PC-9 (cell line): ENCODE measurements around the gene MYO7B. TPM values are rescaled to one million over a fixed set of nuclear protein-coding genes. Genes with fewer than 3 reads are reported as not detected.

Source experiments
- BruUV-seq: library from RNA; stranded (reverse); fragments of 400-500 nt; replicated peaks from 2 replicates; lab custom pipeline; 2021; lab: Mats Ljungman, UMichigan
- CTCF ChIA-PET: fragments of 300-600 bp; sonication (Branson Sonifier 250); formaldehyde crosslinking; loops from one replicate; lab custom pipeline; 2022; ENCODE audit warnings: antibody characterized with exemption; lab: Charles Lee
- POLR2A ChIA-PET: fragments of 300-600 bp; sonication (Branson Sonifier 250); formaldehyde crosslinking; loops from one replicate; lab custom pipeline; 2022; ENCODE audit warnings: antibody characterized with exemption; ENCODE audit not compliant: unreplicated experiment; lab: Charles Lee
- DNase-seq, 2 experiments: peaks; one replicate each; pipeline versions ENCODE4 v3.0.0 to v3.0.0-alpha.2; 2015 to 2022; ENCODE audit warnings: mixed read lengths in 1 of 2
- H2AFZ ChIP-seq: fragments of 200-600 bp; sonication (generic); 2 replicates; pipeline ENCODE4 v1.8.1; 2017; ENCODE audit warnings: antibody characterized with exemption
- H3F3A ChIP-seq: fragments of 200-600 bp; sonication (generic); 2 replicates; pipeline ENCODE4 v1.8.1; 2017; ENCODE audit warnings: antibody characterized with exemption, mild to moderate bottlenecking, low read depth; ENCODE audit not compliant: insufficient read depth
- H3K27ac ChIP-seq: fragments of 200-600 bp; sonication (generic); 2 replicates; pipeline ENCODE4 v1.6.1; 2016; ENCODE audit warnings: mixed run types
- H3K27me3 ChIP-seq: fragments of 200-600 bp; sonication (generic); 2 replicates; pipeline ENCODE4 v1.6.1; 2016; ENCODE audit warnings: low read depth, mixed run types; ENCODE audit not compliant: insufficient read depth
- H3K36me3 ChIP-seq: fragments of 200-600 bp; sonication (generic); 2 replicates; pipeline ENCODE4 v1.6.1; 2016; ENCODE audit warnings: low read depth, mixed run types
- H3K4me1 ChIP-seq: fragments of 200-600 bp; sonication (generic); replicated peaks from 2 replicates; pipeline ENCODE4 v1.6.1; 2016; ENCODE audit warnings: mixed run types; ENCODE audit not compliant: insufficient read depth
- H3K4me2 ChIP-seq: fragments of 200-600 bp; sonication (generic); 2 replicates; pipeline ENCODE4 v1.6.1; 2017; ENCODE audit warnings: mixed run types
- H3K4me3 ChIP-seq: fragments of 200-600 bp; sonication (generic); 2 replicates; pipeline ENCODE4 v1.6.1; 2016; ENCODE audit warnings: mixed run types
- H3K79me2 ChIP-seq: fragments of 200-600 bp; sonication (generic); 2 replicates; pipeline ENCODE4 v1.6.1; 2017; ENCODE audit warnings: low read depth, mixed run types
- H3K9me2 ChIP-seq: fragments of 200-600 bp; sonication (generic); 2 replicates; pipeline ENCODE4 v1.8.1; 2017; ENCODE audit warnings: mild to moderate bottlenecking; ENCODE audit not compliant: insufficient read depth
- H3K9me3 ChIP-seq: fragments of 200-600 bp; sonication (generic); 2 replicates; pipeline ENCODE4 v1.8.1; 2016; ENCODE audit warnings: low read depth; ENCODE audit not compliant: insufficient read depth
- H4K20me1 ChIP-seq: fragments of 200-600 bp; sonication (generic); 2 replicates; pipeline ENCODE4 v1.8.1; 2017; ENCODE audit not compliant: insufficient read depth
- EZH2 ChIP-seq: fragments of 200-600 bp; sonication (generic); IDR thresholded peaks from 2 replicates; pipeline ENCODE4 v1.8.0; 2017; ENCODE audit warnings: antibody characterized with exemption, low read depth
- intact Hi-C: fragments of 100-400 bp; cut with micrococcal nuclease; formaldehyde crosslinking; loops from one replicate; pipeline ENCODE4 v1.10.0; 2022; ENCODE audit not compliant: unreplicated experiment
- total RNA-seq: library from RNA; stranded (reverse); gene quantifications from 2 replicates; pipeline ENCODE4 v1.2.3, GENCODE V29; 2021
- TF ChIP-seq, protein P1 (sequence below): fragments of 200-600 bp; sonication (generic); conservative IDR thresholded peaks from 2 replicates; pipeline ENCODE4 v1.6.1; 2017; ENCODE audit warnings: mixed run types, antibody characterized with exemption, mild to moderate bottlenecking, moderate library complexity

Gene MYO7B
- total RNA-seq, 1 experiment from 2014 or later: not detected

GRCh38 chr2:127609031-127609751 lies 73.7 kb downstream of the MYO7B start:
- H3K4me1 ChIP-seq: no peaks in the 10 kb centered on the region
- H3K9me3 ChIP-seq: peaks cover 8% of the 10 kb centered on the region
- intact Hi-C loops: no loop called here
- DNase-seq: no peak
- CTCF ChIA-PET: no interaction called here
- no peak overlapping the region for H2AFZ ChIP-seq
- no peaks in the 10 kb centered on the region for H3F3A ChIP-seq
- no peaks in the 10 kb centered on the region for H4K20me1 ChIP-seq
- TF ChIP-seq, protein P1, sequence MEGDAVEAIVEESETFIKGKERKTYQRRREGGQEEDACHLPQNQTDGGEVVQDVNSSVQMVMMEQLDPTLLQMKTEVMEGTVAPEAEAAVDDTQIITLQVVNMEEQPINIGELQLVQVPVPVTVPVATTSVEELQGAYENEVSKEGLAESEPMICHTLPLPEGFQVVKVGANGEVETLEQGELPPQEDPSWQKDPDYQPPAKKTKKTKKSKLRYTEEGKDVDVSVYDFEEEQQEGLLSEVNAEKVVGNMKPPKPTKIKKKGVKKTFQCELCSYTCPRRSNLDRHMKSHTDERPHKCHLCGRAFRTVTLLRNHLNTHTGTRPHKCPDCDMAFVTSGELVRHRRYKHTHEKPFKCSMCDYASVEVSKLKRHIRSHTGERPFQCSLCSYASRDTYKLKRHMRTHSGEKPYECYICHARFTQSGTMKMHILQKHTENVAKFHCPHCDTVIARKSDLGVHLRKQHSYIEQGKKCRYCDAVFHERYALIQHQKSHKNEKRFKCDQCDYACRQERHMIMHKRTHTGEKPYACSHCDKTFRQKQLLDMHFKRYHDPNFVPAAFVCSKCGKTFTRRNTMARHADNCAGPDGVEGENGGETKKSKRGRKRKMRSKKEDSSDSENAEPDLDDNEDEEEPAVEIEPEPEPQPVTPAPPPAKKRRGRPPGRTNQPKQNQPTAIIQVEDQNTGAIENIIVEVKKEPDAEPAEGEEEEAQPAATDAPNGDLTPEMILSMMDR: no peak
- no peak for TF ChIP-seq EZH2
- POLR2A ChIA-PET: no interaction called here
- no peak overlapping the region for H3K4me2 ChIP-seq
- H3K4me3 ChIP-seq: no peak overlapping the region
- no peaks in the 10 kb centered on the region for H3K9me2 ChIP-seq
- H3K27me3 ChIP-seq: peaks cover 78% of the 10 kb centered on the region
- no peaks in the 10 kb centered on the region for H3K36me3 ChIP-seq
- H3K79me2 ChIP-seq: no peaks in the 10 kb centered on the region
- no TSS peak for BruUV-seq
- H3K27ac ChIP-seq: no peak overlapping the region

GRCh38 chr2:127609818-127610217 lies 74.3 kb downstream of the MYO7B start:
- TF ChIP-seq, protein P1: no peak
- TF ChIP-seq EZH2: no peak
- Histone ChIP-seq H3K79me2 (no peaks in the 10 kb centered on the region), H3K4me2 (no peak overlapping the region), H4K20me1 (no peaks in the 10 kb centered on the region), H3K4me1 (no peaks in the 10 kb centered on the region), H3K27me3 (peaks cover 79% of the 10 kb centered on the region), H2AFZ (no peak overlapping the region), H3K9me3 (peaks cover 8% of the 10 kb centered on the region), H3K27ac (no peak overlapping the region), H3K9me2 (no peaks in the 10 kb centered on the region), H3F3A (no peaks in the 10 kb centered on the region), H3K4me3 (no peak overlapping the region), H3K36me3 (no peaks in the 10 kb centered on the region)
- POLR2A ChIA-PET: no interaction called here
- no peak for DNase-seq
- intact Hi-C loops: no loop called here
- CTCF ChIA-PET: no interaction called here
- BruUV-seq: no TSS peak

DNA sequence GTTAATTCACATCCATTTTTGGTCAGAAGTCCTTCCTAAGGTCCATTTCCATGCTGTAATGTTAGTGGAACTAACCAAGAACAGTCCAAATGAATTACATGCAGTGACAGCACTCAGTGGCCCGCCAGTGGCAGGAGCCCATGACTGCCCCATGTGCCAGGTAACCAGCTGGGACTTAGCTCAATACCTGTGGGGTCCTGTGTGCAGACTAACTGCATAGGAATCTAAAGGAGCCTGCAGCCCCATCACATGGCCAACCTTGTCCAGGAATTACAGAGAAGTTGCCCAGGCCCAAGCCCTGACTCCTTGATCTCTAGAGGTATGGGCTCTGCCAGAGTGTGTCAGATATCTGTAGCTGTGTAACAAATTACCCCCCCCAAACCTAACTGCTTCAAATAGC lies 75.1 kb downstream of the MYO7B start:
- CTCF ChIA-PET: no interaction called here

More for the DNA sequence above, 75.1 kb downstream of the MYO7B start:
- no peaks in the 10 kb centered on the region for H3F3A ChIP-seq
- no peak overlapping the region for H3K27ac ChIP-seq
- H3K4me1 ChIP-seq: no peaks in the 10 kb centered on the region
- intact Hi-C loops: no loop called here
- H3K9me2 ChIP-seq: no peaks in the 10 kb centered on the region
- H3K79me2 ChIP-seq: no peaks in the 10 kb centered on the region
- H3K4me3 ChIP-seq: no peak overlapping the region
- peaks cover 85% of the 10 kb centered on the region for H3K27me3 ChIP-seq
- H4K20me1 ChIP-seq: no peaks in the 10 kb centered on the region
- DNase-seq: no peak
- peaks cover 8% of the 10 kb centered on the region for H3K9me3 ChIP-seq
- BruUV-seq: no TSS peak
- POLR2A ChIA-PET: interaction anchor here (0.6 kb wide), 1 partner anchor 90 kb away, joined by 7 read pairs; no protein-coding TSS in a partner anchor
- no peak overlapping the region for H3K4me2 ChIP-seq
- no peaks in the 10 kb centered on the region for H3K36me3 ChIP-seq
- no peak overlapping the region for H2AFZ ChIP-seq
- TF ChIP-seq EZH2: no peak
- TF ChIP-seq, protein P1: no peak
